Hepatocyte (in vitro differentiated cells): ENCODE measurements around the gene ARFGEF3.

Source experiments
- EZH2 ChIP-seq: fragments of 200-600 bp; sonication (generic); IDR thresholded peaks from 2 replicates; pipeline ENCODE4 v1.6.1; 2016; ENCODE audit warnings: antibody characterized with exemption, mild to moderate bottlenecking, borderline replicate concordance
- EZH2phosphoT487 ChIP-seq: fragments of 200-600 bp; sonication (generic); IDR thresholded peaks from one replicate; pipeline ENCODE4 v1.6.1; 2018; ENCODE audit warnings: antibody characterized with exemption, mild to moderate bottlenecking, low read depth, moderate library complexity; ENCODE audit not compliant: unreplicated experiment, severe bottlenecking
- TF ChIP-seq, protein P1 (sequence below): fragments of 200-600 bp; sonication (generic); IDR thresholded peaks from 2 replicates; pipeline ENCODE4 v1.5.1; 2016; ENCODE audit warnings: antibody characterized with exemption, mild to moderate bottlenecking; ENCODE audit not compliant: poor library complexity

DNA sequence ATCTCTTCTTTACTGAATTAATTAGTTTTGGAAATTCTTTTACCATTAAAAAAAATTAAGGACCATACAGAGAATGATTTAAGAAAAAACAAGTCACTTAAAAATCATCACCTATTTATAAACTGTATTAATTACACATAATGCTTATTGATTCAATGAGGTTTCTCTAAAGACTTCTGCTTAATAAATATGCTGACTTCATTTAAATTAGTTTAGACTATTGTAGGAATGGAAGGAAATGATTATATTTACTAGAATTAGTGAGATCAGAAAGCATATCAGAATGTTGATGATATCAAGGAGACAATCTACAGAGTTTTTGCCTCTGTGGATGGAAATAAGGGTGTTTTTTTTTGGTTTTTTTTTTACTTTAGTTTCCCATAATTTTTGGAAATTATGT is 181.4 kb downstream of the ARFGEF3 start:
- TF ChIP-seq, protein P1, sequence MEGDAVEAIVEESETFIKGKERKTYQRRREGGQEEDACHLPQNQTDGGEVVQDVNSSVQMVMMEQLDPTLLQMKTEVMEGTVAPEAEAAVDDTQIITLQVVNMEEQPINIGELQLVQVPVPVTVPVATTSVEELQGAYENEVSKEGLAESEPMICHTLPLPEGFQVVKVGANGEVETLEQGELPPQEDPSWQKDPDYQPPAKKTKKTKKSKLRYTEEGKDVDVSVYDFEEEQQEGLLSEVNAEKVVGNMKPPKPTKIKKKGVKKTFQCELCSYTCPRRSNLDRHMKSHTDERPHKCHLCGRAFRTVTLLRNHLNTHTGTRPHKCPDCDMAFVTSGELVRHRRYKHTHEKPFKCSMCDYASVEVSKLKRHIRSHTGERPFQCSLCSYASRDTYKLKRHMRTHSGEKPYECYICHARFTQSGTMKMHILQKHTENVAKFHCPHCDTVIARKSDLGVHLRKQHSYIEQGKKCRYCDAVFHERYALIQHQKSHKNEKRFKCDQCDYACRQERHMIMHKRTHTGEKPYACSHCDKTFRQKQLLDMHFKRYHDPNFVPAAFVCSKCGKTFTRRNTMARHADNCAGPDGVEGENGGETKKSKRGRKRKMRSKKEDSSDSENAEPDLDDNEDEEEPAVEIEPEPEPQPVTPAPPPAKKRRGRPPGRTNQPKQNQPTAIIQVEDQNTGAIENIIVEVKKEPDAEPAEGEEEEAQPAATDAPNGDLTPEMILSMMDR, result no peak
- TF ChIP-seq EZH2phosphoT487 (no peak), EZH2 (no peak)
